ENCODE measurements around the gene MAML2. TPM values are rescaled to one million over a fixed set of nuclear protein-coding genes. Genes with fewer than 3 reads are reported as not detected.

MAML2 gene
- total RNA-seq, 6 experiments from 2014 or later: 24.9 to 30.8 (median 28.3) TPM

DNA sequence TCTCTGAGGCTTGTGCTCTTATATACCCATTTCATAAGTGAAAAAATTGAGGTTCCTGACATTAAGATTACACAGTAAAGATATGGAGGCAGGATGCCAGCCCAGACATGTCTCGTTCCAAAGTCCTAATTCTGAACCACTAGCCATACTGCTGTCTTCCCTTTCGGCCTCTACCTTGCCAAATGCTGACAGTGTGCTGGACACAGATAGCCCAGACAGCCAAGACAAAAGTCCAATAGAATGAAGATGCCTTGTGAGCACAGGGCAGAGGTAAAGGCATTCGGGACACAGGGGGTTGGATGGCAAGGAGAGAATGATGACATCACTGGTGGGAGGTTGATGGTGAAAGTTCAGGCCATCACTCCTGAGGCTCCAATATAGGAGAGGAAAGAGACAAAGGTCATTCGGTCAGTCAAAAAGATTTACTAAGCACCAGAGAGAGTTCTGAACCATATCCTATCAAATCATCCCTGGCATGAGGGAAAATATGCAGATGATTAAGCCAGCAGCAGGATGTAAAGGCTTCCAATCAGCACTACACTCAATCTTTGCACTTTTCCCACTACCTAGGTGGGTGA is 245.1 kb downstream of the MAML2 start:
- H3K9me3 Mint-ChIP-seq: no peaks in the 10 kb centered on the region
- H3K4me3 Mint-ChIP-seq: peak overlapping the region; percentile 73
- TF ChIP-seq, protein P1, sequence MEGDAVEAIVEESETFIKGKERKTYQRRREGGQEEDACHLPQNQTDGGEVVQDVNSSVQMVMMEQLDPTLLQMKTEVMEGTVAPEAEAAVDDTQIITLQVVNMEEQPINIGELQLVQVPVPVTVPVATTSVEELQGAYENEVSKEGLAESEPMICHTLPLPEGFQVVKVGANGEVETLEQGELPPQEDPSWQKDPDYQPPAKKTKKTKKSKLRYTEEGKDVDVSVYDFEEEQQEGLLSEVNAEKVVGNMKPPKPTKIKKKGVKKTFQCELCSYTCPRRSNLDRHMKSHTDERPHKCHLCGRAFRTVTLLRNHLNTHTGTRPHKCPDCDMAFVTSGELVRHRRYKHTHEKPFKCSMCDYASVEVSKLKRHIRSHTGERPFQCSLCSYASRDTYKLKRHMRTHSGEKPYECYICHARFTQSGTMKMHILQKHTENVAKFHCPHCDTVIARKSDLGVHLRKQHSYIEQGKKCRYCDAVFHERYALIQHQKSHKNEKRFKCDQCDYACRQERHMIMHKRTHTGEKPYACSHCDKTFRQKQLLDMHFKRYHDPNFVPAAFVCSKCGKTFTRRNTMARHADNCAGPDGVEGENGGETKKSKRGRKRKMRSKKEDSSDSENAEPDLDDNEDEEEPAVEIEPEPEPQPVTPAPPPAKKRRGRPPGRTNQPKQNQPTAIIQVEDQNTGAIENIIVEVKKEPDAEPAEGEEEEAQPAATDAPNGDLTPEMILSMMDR (IDR thresholded peaks at IDR 0.05): no peak
- peaks cover 84% of the 10 kb centered on the region for H3K4me1 Mint-ChIP-seq (ENCODE audit: low read depth)
- H3K27me3 Mint-ChIP-seq (ENCODE audit: insufficient read depth): no peaks in the 10 kb centered on the region
- no peak for DNase-seq
- peaks cover 20% of the 10 kb centered on the region for H3K36me3 Mint-ChIP-seq (ENCODE audit: low read depth)
- peak overlapping the region; percentile 87 for H3K27ac Mint-ChIP-seq

DNA sequence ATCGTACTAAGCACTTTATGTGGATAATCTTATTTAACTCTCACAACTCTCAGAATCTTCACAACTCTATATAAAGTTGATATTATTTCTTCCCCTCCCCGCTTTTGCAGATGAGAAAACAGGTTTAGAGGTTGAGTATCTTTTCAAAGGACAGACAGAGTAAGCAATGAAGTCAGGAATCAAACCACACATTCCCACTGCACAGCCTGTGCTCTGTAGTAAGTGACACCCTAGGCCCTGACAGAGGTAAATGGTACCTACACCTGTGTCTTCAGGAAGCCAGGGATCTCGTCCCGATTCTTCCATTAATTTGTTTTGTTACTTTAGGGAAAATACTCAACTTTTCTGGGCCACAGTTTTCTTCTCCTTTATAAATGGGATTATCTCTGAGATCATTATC is 246.6 kb downstream of the MAML2 start:
- H3K27ac Mint-ChIP-seq: peak overlapping the region; percentile 76; the same call in 1 of the 2 replicates
- peaks cover 35% of the 10 kb centered on the region for H3K36me3 Mint-ChIP-seq (ENCODE audit: low read depth)

DNA sequence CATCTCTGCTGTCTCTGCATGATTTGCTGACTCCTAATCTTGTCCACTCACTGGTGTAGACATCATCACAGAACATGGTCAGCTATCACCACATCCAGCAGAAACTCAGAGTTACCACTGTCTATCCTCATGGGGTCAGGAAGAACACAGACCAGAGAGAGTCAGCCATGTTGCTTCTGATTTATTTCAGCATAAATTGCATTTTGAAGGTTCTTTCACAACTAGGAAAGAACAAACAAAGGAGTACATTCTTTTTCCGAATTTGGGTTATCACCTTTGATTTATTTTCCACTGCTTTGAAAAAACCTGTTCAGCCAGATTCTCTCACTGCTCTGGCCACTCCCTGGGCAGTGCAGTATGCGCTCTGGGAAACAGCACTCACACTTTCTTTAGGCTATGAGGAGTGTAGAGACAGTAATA is 247.1 kb downstream of the MAML2 start:
- DNase-seq: no peak
- no peaks in the 10 kb centered on the region for H3K9me3 Mint-ChIP-seq
- peaks cover 39% of the 10 kb centered on the region for H3K36me3 Mint-ChIP-seq (ENCODE audit: low read depth)
- peaks cover 80% of the 10 kb centered on the region for H3K4me1 Mint-ChIP-seq (ENCODE audit: low read depth)
- H3K27me3 Mint-ChIP-seq (ENCODE audit: insufficient read depth): peaks cover 2% of the 10 kb centered on the region; the same call in 1 of the 2 replicates
- no peak overlapping the region for H3K4me3 Mint-ChIP-seq
- peak overlapping the region; percentile 76 for H3K27ac Mint-ChIP-seq
- TF ChIP-seq, protein P1 (IDR thresholded peaks at IDR 0.05): no peak

More for the DNA sequence above, 246.6 kb downstream of the MAML2 start:
- H3K4me3 Mint-ChIP-seq: no peak overlapping the region
- H3K4me1 Mint-ChIP-seq (ENCODE audit: low read depth): peaks cover 80% of the 10 kb centered on the region
- peaks cover 2% of the 10 kb centered on the region; the same call in 1 of the 2 replicates for H3K27me3 Mint-ChIP-seq (ENCODE audit: insufficient read depth)
- TF ChIP-seq, protein P1 (IDR thresholded peaks at IDR 0.05): no peak
- DNase-seq: no peak
- no peaks in the 10 kb centered on the region for H3K9me3 Mint-ChIP-seq

DNA sequence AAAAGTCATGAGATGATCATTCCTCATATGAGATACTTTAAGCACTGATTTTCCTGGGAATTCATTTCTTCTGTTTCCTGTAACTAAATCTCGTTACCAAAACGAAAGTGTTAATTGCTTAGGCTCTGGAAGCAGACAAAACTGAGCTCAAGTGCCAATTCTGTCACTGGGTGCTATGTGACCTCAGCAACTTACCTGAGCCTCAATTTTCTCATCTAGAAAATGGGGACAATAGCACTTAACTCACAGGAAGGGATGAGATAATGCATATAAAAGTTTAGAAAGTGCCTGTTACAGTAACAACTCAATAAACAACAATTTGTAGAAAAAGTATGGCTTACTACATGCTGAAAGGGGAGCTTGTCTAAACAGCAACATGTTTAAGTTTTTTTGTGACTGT is 248.8 kb downstream of the MAML2 start:
- Mint-ChIP-seq H3K27ac (no peak overlapping the region), H3K4me1 (ENCODE audit: low read depth) (peaks cover 85% of the 10 kb centered on the region), H3K9me3 (no peaks in the 10 kb centered on the region), H3K27me3 (ENCODE audit: insufficient read depth) (peaks cover 2% of the 10 kb centered on the region; the same call in 1 of the 2 replicates), H3K36me3 (ENCODE audit: low read depth) (peaks cover 39% of the 10 kb centered on the region), H3K4me3 (no peak overlapping the region)
- no peak for DNase-seq
- TF ChIP-seq, protein P1 (IDR thresholded peaks at IDR 0.05): no peak

DNA sequence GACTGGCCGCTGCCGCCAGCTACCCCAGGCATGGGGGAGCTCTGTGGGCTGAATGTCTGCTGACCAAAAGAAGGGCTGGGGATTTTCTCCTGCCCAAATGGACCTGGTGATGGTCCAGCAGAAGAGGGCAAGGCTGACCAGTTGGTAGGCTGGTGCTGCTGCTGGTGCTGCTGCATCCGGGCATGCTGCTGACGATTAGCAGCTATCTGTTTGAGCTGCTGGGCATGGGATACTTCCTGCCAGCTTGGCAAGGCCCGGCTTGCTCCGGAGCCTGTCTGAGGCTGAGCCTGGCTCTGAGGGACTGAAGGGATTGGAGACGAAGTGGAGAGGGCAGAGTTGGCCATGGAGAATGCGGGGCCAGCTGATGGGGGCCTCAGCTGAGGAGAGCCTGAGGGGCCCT is 250.5 kb downstream of the MAML2 start:
- no peak for DNase-seq
- Mint-ChIP-seq H3K27ac (no peak overlapping the region), H3K4me3 (no peak overlapping the region), H3K36me3 (ENCODE audit: low read depth) (peaks cover 47% of the 10 kb centered on the region), H3K9me3 (no peaks in the 10 kb centered on the region), H3K4me1 (ENCODE audit: low read depth) (peaks cover 77% of the 10 kb centered on the region), H3K27me3 (ENCODE audit: insufficient read depth) (peaks cover 4% of the 10 kb centered on the region; the same call in 1 of the 2 replicates)
- TF ChIP-seq, protein P1 (IDR thresholded peaks at IDR 0.05): no peak
